Measurements from ENCODE around the gene PTPRN2. TPM values are rescaled to one million over a fixed set of nuclear protein-coding genes. Genes with fewer than 3 reads are reported as not detected.

The PTPRN2 gene
- total and polyA plus RNA-seq, 2 of the 8 experiments (the other 6 are each of a cell fraction or from before 2014, with no cell fraction given) = 2.6 to 4.5 TPM

GRCh38 chr7:158512869-158513268 is 74.8 kb downstream of the PTPRN2 start (continued):
- no peak for TF ChIP-seq ZNF274 (IDR thresholded peaks at IDR 0.05; ENCODE audit: borderline replicate concordance, extremely low read depth, low read length)
- TF ChIP-seq RFX5 (IDR thresholded peaks at IDR 0.05; ENCODE audit: borderline replicate concordance, low read depth, low read length) = no peak
- no peak for TF ChIP-seq POU5F1 (IDR thresholded peaks at IDR 0.05; ENCODE audit: low read depth, low read length)
- TF ChIP-seq, protein P1, sequence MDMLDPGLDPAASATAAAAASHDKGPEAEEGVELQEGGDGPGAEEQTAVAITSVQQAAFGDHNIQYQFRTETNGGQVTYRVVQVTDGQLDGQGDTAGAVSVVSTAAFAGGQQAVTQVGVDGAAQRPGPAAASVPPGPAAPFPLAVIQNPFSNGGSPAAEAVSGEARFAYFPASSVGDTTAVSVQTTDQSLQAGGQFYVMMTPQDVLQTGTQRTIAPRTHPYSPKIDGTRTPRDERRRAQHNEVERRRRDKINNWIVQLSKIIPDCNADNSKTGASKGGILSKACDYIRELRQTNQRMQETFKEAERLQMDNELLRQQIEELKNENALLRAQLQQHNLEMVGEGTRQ (IDR thresholded peaks at IDR 0.05; ENCODE audit: low read length) = no peak
- no peak for TF ChIP-seq CEBPB (IDR thresholded peaks at IDR 0.05; ENCODE audit: low read depth, low read length)
- TF ChIP-seq PHF8 (conservative IDR thresholded peaks at IDR 0.05; ENCODE audit: low read depth, low read length) = no peak
- TF ChIP-seq BRCA1 (IDR thresholded peaks at IDR 0.05; ENCODE audit: low read depth, low read length) = no peak

Measured in H1 (cell line).